Subcutaneous adipose tissue (tissue), 4 donors: ENCODE measurements around the gene SESN1. TPM values are rescaled to one million over a fixed set of nuclear protein-coding genes. Genes with fewer than 3 reads are reported as not detected.

ENCODE experiments used
- CTCF ChIP-seq: fragments of 450-650 bp; IDR thresholded peaks from one replicate; pipeline ENCODE4 v1.5.1; 2016; ENCODE audit warnings: low read depth, mild to moderate bottlenecking, control low read depth, antibody characterized with exemption, moderate library complexity
- total RNA-seq, 4 donors: library from RNA; depleted of rRNA; stranded (reverse); fragments of >200 nt; gene quantifications; one replicate each; pipeline ENCODE4 v1.1.0, GENCODE V29; 2016

Gene SESN1
- total RNA-seq, 4 donors from 2014 or later, result 67.8 to 208 (median 162) TPM

GRCh38 chr6:108944707-108945680, 149.7 kb downstream of the SESN1 start:
- no peak for TF ChIP-seq CTCF

GRCh38 chr6:108944071-108944470, 150.6 kb downstream of the SESN1 start:
- no peak for TF ChIP-seq CTCF

GRCh38 chr6:108942556-108943492, 151.8 kb downstream of the SESN1 start:
- TF ChIP-seq CTCF, result no peak

GRCh38 chr6:108941859-108942258, 152.8 kb downstream of the SESN1 start:
- TF ChIP-seq CTCF, result no peak

- TF ChIP-seq CTCF, result no peak
Measured at GRCh38 chr6:108941281-108941680, 153.4 kb downstream of the SESN1 start.

- TF ChIP-seq CTCF, result no peak
Measured at GRCh38 chr6:108940741-108941140, 153.9 kb downstream of the SESN1 start.

GRCh38 chr6:108937170-108937569, 157.5 kb downstream of the SESN1 start:
- no peak for TF ChIP-seq CTCF
